ENCODE measurements around the gene ST6GALNAC6.
"Not testable (repeated sequence)": the region's sequence is repeated elsewhere in the genome, so short reads cannot be mapped to it uniquely, and the experiment has no call there.

ST6GALNAC6 gene

DNA sequence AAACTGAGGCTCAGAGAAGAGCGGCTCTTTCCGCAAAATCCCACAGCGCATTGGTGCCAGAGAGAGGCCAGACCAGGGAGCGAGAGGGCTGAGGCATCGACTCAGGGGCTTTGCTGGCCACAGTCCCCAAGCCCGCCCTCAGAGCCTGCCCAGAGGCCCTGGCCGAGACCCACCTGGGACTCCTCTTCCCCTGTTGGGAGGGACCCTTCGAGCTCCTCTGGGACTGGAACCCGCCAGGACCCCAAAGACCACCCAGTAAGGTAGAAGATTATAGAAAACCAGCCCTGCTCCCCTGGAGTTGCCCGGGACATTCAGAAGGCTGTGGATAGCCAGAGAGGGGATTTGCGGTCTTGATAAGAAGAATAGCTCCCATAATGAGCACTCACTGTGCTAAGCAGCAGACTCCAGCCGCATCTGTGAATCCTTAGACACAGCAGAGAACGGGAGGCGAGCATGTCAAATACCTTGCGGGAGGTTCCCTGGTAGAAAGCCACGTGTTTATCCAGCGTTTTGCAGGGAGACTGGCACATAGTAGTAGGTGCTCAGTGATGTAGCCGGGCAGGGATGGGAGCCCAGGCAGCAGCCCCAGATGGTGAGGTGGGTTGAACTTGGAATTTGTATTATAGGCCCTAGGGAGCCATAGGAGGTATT is 21.3 kb downstream of the ST6GALNAC6 start:
- no peak for ATAC-seq
- Mint-ChIP-seq H3K9me3 (no peaks in the 10 kb centered on the region), H3K4me1 (peaks cover 29% of the 10 kb centered on the region), H3K36me3 (peaks cover 5% of the 10 kb centered on the region), H3K27ac (peak overlapping the region; percentile 48), H3K4me3 (peak overlapping the region; percentile 59), H3K27me3 (peaks cover 14% of the 10 kb centered on the region)

DNA sequence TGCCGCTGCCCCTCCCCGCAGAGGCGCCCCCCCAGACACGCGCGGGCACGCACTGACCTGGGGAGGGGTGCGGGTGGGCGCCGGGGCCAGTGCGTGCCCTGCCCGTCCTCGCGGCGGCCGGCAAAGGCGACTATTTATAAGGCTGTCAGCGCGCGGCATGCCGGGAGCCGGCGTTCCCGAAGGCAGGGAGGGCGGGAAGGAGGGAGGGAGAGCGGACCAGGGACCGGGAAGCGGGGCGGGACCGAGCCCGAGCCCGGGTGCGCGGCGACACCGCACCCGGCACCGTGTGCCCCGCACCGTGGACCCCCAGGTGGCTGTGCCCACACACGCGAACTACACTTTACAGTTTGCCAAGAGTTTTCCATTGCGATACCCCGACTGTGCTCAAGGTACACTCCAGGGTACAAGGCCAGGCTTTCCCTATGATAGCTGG is 21.8 kb downstream of the ST6GALNAC6 start, which contains the start of gene AK1:
TSS of gene AK1 (minus strand) at position 110 of the 433 bp plus-strand sequence. CDS start 3,058 bp downstream, outside the sequence.
- peak within 1 kb of the TSS; percentile 48 for H3K27ac Mint-ChIP-seq
- no peak for ATAC-seq
- no peaks in the 10 kb centered on the region for H3K9me3 Mint-ChIP-seq

DNA sequence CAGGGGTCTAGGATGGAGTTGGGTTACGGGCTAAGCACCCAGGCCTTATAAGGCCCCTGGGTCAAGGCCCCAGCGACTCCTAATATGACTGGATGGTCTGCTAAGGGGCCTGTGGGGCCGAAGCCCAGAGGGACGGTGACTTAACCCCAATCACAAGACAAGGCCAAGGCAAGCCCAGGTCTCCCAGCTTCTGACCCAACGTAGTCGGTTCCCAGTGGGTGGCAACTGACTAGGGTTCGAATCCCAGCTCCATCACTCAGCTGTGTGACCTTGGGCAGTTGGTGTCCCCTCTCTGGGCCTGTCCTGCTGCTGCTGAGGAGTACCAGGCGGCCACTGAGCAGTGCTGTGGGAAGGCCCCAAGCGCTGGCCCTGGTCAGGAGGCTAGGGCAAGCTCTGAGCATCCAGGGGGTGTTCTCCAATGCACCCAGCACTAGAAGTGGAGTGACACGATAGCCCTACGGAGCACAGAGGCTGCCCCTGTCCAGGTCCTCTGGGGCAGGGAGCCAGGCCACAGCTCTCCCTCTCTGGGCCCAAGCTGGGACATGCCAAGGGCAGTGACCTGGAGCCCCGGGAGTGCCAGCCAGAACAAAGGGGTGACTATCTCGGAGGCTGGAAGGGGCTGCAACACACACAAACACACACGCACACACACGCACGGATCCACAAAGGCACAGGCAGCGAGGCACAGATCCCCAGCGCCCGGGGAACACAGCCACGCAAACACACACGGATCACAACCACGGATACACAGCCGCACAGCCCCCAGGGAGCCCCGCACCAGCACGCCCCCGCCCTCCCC is 22.4 kb downstream of the ST6GALNAC6 start:
- H3K27ac Mint-ChIP-seq: no peak overlapping the region
- H3K4me3 Mint-ChIP-seq: peak overlapping the region; percentile 18
- H3K36me3 Mint-ChIP-seq: no peaks in the 10 kb centered on the region
- peaks cover 14% of the 10 kb centered on the region for H3K27me3 Mint-ChIP-seq
- H3K9me3 Mint-ChIP-seq: no peaks in the 10 kb centered on the region
- H3K4me1 Mint-ChIP-seq: peaks cover 17% of the 10 kb centered on the region
- ATAC-seq: no peak

More for the DNA sequence above, 21.8 kb downstream of the ST6GALNAC6 start, which contains the start of gene AK1:
- Mint-ChIP-seq H3K27me3 (peaks cover 14% of the 10 kb centered on the region), H3K4me3 (peak within 1 kb of the TSS; percentile 59), H3K4me1 (peaks cover 23% of the 10 kb centered on the region), H3K36me3 (peaks cover under 1% of the 10 kb centered on the region)

- Mint-ChIP-seq H3K27ac (no peak overlapping the region), H3K4me1 (peaks cover 17% of the 10 kb centered on the region), H3K27me3 (peaks cover 14% of the 10 kb centered on the region)
Observed at GRCh38 chr9:127876026-127876763, 23.2 kb downstream of the ST6GALNAC6 start.

DNA sequence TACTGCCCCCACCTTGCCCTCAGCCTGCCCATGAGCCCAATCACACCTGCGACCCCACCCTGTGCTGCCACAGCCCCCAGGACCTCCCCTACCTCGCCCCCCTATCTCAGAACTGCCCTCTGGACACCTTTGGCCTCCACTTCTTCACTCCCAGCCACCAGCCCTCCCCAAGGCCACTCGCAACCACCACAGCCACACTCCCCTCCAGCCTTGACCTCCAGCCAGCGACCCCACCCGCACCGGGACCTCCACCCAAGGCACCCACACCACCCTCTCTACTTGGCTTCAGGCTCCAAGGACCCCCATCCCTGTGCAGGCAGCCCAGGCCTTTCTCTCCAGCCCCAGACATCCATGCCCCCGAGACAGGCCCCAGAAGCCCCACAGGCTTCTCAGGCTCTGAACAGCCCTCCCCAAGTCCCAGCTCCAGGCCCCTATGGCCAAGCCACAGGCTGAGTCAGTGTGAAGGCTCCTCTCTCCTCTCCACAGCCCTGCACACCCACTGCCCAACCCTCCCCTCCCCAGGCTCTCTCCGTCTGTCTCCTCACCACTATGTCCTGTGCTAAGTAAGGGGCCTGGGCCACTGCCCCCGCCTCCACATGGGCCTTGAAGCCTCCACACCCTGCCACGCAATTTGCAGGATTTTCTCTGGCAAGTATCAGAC is 24.0 kb downstream of the ST6GALNAC6 start:
- no peak overlapping the region for H3K27ac Mint-ChIP-seq
- no peak overlapping the region for H3K4me3 Mint-ChIP-seq
- H3K9me3 Mint-ChIP-seq: no peaks in the 10 kb centered on the region
- peaks cover 17% of the 10 kb centered on the region for H3K4me1 Mint-ChIP-seq
- no peaks in the 10 kb centered on the region for H3K36me3 Mint-ChIP-seq
- no peak for ATAC-seq
- H3K27me3 Mint-ChIP-seq: peaks cover 14% of the 10 kb centered on the region

More at GRCh38 chr9:127876026-127876763, 23.2 kb downstream of the ST6GALNAC6 start:
- Mint-ChIP-seq H3K36me3 (no peaks in the 10 kb centered on the region), H3K4me3 (no peak overlapping the region), H3K9me3 (no peaks in the 10 kb centered on the region)
- ATAC-seq: no peak

GRCh38 chr9:127874301-127875221 is 24.8 kb downstream of the ST6GALNAC6 start:
- Mint-ChIP-seq H3K27me3 (peaks cover 14% of the 10 kb centered on the region), H3K4me1 (peaks cover 17% of the 10 kb centered on the region), H3K4me3 (no peak overlapping the region), H3K36me3 (no peaks in the 10 kb centered on the region), H3K27ac (no peak overlapping the region), H3K9me3 (no peaks in the 10 kb centered on the region)
- ATAC-seq: no peak

GRCh38 chr9:127873886-127874285 is 25.5 kb downstream of the ST6GALNAC6 start:
- no peak for ATAC-seq
- Mint-ChIP-seq H3K27me3 (peaks cover 14% of the 10 kb centered on the region), H3K27ac (no peak overlapping the region)

DNA sequence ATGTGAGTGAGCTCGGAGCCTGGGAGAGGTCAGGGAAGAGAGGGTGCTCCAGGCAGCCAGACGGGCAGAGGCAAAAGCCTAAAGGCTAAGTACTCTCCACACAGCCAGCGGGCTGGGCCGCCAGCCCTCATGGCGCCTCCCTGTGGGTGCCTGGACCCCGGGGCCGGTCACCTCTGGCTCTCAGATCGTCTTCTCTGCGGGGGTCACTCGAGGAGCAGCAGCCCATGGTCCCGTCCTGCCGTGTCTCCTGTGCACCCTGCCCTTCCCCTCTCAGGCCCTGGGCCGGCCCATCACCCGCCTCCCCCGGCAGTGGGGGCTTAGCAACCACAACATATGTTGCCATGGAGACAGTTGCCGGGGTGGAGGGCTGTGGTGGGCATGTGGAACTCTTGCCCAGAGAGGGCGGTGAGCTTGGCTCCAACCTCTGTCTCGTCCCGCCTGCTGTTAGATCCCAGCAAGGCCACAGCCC is 26.1 kb downstream of the ST6GALNAC6 start:
- Mint-ChIP-seq H3K4me1 (peaks cover 6% of the 10 kb centered on the region), H3K4me3 (no peak overlapping the region), H3K27ac (no peak overlapping the region), H3K9me3 (no peaks in the 10 kb centered on the region), H3K36me3 (no peaks in the 10 kb centered on the region), H3K27me3 (peaks cover 14% of the 10 kb centered on the region)
- no peak for ATAC-seq

More at GRCh38 chr9:127873886-127874285, 25.5 kb downstream of the ST6GALNAC6 start:
- no peaks in the 10 kb centered on the region for H3K36me3 Mint-ChIP-seq
- H3K4me3 Mint-ChIP-seq: no peak overlapping the region
- H3K9me3 Mint-ChIP-seq: no peaks in the 10 kb centered on the region
- H3K4me1 Mint-ChIP-seq: peaks cover 12% of the 10 kb centered on the region

DNA sequence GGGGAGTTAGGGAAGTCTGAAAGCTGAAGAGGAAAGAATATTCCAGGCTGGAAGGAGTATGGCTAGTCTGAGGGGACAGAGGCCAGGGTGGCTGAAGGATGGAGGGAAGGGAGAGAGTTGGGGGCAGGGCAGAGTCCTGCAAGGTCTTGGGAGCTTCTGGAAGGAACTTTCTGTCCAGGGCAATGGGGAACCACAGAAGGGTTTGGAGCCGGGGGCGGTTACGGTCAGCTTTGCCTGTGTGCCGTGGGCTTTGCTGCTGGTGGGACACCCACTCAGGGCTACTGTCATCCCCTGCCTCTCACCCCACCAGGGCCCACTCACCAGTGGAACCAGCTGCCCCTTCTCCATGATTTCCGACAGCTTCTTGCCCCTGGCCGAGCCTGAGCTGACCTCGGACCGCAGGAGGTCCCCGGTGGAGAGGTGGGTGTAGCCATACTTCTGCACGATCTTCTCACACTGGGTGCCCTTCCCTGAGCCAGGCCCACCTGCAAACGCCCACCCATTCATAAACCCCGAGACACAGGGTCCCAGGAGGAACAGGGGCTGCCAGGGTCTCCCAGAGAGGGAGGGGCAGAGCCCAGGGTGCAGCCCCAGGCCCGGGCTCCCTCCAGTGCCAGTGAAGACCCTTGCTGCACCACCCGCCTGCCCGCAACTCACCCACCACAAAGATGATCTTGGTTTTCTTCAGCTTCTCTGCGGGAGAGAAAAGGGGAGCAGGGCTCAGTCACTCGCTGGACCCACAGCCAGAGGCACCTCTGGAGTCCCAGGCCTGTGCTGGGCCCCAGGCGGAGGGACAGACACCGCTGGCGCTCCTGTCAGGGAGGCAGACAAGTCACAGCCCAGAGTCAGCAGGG is 26.8 kb downstream of the ST6GALNAC6 start:
- no peaks in the 10 kb centered on the region for H3K36me3 Mint-ChIP-seq
- H3K9me3 Mint-ChIP-seq: no peaks in the 10 kb centered on the region
- no peak overlapping the region for H3K4me3 Mint-ChIP-seq
- H3K27ac Mint-ChIP-seq: no peak overlapping the region
- no peak for ATAC-seq
- H3K27me3 Mint-ChIP-seq: peaks cover 8% of the 10 kb centered on the region
- H3K4me1 Mint-ChIP-seq: no peaks in the 10 kb centered on the region

- no peaks in the 10 kb centered on the region for H3K27me3 Mint-ChIP-seq
Observed at GRCh38 chr9:127871531-127871930, 27.9 kb downstream of the ST6GALNAC6 start.

GRCh38 chr9:127870887-127871286 is 28.5 kb downstream of the ST6GALNAC6 start:
- peaks cover 12% of the 10 kb centered on the region for H3K4me1 Mint-ChIP-seq
- no peak overlapping the region for H3K27ac Mint-ChIP-seq
- H3K9me3 Mint-ChIP-seq: no peaks in the 10 kb centered on the region
- no peaks in the 10 kb centered on the region for H3K36me3 Mint-ChIP-seq
- no peak for ATAC-seq
- H3K27me3 Mint-ChIP-seq: no peaks in the 10 kb centered on the region
- H3K4me3 Mint-ChIP-seq: no peak overlapping the region

More at GRCh38 chr9:127871531-127871930, 27.9 kb downstream of the ST6GALNAC6 start:
- Mint-ChIP-seq H3K4me1 (peaks cover 6% of the 10 kb centered on the region), H3K4me3 (no peak overlapping the region), H3K27ac (no peak overlapping the region), H3K36me3 (no peaks in the 10 kb centered on the region), H3K9me3 (no peaks in the 10 kb centered on the region)
- no peak for ATAC-seq

DNA sequence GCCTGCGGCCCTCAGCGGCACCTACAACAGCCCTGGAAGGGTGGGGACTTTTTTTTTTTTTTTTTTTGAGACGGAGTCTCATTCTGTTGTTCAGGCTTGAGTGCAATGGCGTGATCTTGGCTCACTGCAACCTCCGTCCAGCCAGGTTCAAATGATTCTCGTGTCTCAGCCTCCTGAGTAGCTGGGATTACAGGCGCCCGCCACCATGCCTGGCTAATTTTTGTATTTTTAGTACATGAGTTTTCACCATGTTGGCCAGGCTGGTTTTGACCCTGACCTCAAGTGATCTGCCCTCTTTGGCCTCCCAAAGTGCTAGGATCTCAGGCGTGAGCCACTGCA is 29.3 kb downstream of the ST6GALNAC6 start:
- not testable (repeated sequence) for H3K27ac Mint-ChIP-seq, H3K9me3 Mint-ChIP-seq
- H3K4me1 Mint-ChIP-seq: peaks cover 20% of the 10 kb centered on the region

More for the DNA sequence above, 29.3 kb downstream of the ST6GALNAC6 start:
- ATAC-seq, H3K4me3 Mint-ChIP-seq, H3K27me3 Mint-ChIP-seq, H3K36me3 Mint-ChIP-seq: not testable (repeated sequence)
